Stimulated activated CD4-positive, alpha-beta T cell treated with anti-CD3 and anti-CD28 coated beads, Interleukin-4, amount 100 ng/mL, for 1 hour (primary cell): ENCODE data around the gene TCEAL3.
"Not testable (repeated sequence)": the region's sequence is repeated elsewhere in the genome, so short reads cannot be mapped to it uniquely, and the experiment has no call there.

ENCODE experiments used
- DNase-seq: peaks from one replicate; pipeline ENCODE4 v3.0.0-alpha.2; 2020

Gene TCEAL3

GRCh38 chrX:103628386-103629317 lies 20.9 kb downstream of the TCEAL3 start, which contains the start of gene TCEAL1:
Gene TCEAL1, plus strand, starts transcription at chrX:103628975. Its CDS starts 942 bp downstream, at chrX:103629917.
- peak; percentile 29 for DNase-seq

GRCh38 chrX:103629318-103630170 lies 21.8 kb downstream of the TCEAL3 start:
- peak; percentile 23 for DNase-seq

GRCh38 chrX:103630171-103630511 lies 22.4 kb downstream of the TCEAL3 start:
- DNase-seq: no peak

- DNase-seq: no peak
Measured at GRCh38 chrX:103631145-103631544, 23.4 kb downstream of the TCEAL3 start.

- no peak for DNase-seq
Measured at GRCh38 chrX:103635436-103635835, 27.7 kb downstream of the TCEAL3 start.

- no peak for DNase-seq
Measured at GRCh38 chrX:103637604-103638338, 30.0 kb downstream of the TCEAL3 start.

- DNase-seq: not testable (repeated sequence)
Measured at GRCh38 chrX:103638479-103639346, 30.9 kb downstream of the TCEAL3 start.

GRCh38 chrX:103640401-103641155 lies 32.8 kb downstream of the TCEAL3 start:
- DNase-seq: no peak

- no peak for DNase-seq
Measured at GRCh38 chrX:103644125-103644524, 36.4 kb downstream of the TCEAL3 start.

- DNase-seq: no peak
Measured at GRCh38 chrX:103647630-103648029, 39.9 kb downstream of the TCEAL3 start.

GRCh38 chrX:103651151-103651773 lies 43.5 kb downstream of the TCEAL3 start:
- DNase-seq: no peak

GRCh38 chrX:103655230-103656000 lies 47.7 kb downstream of the TCEAL3 start:
- DNase-seq: not testable (repeated sequence)

- DNase-seq: no peak
Measured at GRCh38 chrX:103656617-103657016, 48.9 kb downstream of the TCEAL3 start.

GRCh38 chrX:103657066-103657465 lies 49.3 kb downstream of the TCEAL3 start:
- DNase-seq: not testable (repeated sequence)

GRCh38 chrX:103658681-103659433 lies 51.1 kb downstream of the TCEAL3 start:
- DNase-seq: no peak

- not testable (repeated sequence) for DNase-seq
Measured at GRCh38 chrX:103659460-103659859, 51.7 kb downstream of the TCEAL3 start.
